Measurements from ENCODE around the gene SCAMP1.
"Not testable (repeated sequence)": the region's sequence is repeated elsewhere in the genome, so short reads cannot be mapped to it uniquely, and the experiment has no call there.

Gene SCAMP1, protein sequence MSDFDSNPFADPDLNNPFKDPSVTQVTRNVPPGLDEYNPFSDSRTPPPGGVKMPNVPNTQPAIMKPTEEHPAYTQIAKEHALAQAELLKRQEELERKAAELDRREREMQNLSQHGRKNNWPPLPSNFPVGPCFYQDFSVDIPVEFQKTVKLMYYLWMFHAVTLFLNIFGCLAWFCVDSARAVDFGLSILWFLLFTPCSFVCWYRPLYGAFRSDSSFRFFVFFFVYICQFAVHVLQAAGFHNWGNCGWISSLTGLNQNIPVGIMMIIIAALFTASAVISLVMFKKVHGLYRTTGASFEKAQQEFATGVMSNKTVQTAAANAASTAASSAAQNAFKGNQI

DNA sequence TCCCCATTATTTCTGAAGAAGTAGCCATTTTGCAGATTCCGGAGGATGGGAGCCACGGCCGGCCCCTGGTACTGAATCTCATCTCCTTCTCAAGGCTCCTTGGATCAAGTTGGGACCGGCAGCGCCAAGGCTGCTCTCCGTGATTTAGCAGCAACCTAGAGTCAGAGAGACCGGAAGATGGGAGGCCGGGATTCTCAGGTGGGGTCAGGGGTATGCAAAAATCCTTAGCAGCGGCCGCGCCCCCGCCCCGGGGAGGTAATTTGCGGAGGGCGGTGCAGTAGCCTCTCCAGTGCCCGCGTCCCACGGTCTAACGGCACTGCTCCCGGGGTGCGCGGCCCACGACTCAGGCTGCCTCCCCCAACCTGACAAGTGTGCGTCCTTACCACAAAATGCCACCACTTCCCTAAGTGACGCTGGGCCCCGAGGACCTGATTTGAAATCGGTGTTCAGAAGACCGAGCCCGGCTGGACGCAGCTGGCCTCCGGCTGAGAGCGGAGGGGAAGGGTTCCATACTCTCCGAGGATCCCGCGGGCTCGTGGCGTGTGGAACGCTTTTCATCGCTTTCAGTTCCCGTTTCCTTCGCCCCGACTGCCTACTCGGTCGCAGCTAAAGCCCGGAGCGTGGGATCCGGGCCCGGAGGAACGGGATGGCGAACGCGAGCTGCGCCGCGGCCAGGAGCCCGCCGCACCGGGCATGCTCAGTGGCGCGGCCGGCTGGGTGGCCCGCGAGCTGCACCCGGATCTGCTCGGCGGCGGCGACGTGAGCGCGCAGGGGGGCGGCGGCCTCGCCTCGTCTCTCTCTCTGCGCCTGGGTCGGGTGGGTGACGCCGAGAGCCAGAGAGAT lies at the start of gene SCAMP1:
Gene SCAMP1, plus strand, starts transcription at position 787 of the 843 bp plus-strand sequence. Its CDS starts 55 bp downstream, at position 842.
- peak; percentile 95 for DNase-seq

DNA sequence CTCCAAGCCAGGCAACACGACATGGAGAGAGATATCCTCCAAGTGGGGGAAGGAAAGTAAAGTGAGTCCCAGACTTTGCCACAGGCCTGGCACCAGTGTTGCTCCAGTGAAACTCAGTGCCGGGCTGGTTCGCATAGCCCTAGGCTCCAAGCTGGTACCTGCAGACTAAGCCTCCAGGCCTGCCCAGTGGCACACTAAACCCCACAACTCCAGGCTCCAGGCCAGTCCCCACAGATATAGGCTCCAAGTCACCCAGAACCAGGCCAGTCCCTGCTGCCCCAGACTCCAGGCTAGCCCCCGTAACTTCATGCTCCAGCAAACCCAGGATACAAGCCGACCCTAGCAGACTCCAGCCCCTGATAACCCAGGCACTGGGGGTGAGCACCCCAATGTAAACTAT lies 42.9 kb upstream of the SCAMP1 start:
- no peak for DNase-seq

DNA sequence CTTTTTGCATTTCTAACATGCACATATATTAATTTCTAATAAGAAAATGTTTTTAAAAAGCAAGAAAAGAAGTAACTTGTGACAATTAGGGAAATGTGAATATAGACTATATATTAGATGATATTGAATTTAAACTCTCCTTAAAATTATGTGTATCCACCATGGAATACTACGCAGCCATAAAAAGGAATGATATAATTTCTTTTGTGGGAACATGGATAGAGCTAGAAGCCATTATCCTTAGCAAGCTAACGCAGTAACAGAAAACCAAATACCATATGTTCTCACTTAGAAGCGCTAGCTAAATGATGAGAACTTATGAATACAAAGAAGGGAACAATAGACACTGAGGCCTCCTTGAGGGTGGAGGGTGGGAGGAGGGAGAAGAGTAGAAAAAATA lies 42.1 kb upstream of the SCAMP1 start:
- DNase-seq = no peak

DNA sequence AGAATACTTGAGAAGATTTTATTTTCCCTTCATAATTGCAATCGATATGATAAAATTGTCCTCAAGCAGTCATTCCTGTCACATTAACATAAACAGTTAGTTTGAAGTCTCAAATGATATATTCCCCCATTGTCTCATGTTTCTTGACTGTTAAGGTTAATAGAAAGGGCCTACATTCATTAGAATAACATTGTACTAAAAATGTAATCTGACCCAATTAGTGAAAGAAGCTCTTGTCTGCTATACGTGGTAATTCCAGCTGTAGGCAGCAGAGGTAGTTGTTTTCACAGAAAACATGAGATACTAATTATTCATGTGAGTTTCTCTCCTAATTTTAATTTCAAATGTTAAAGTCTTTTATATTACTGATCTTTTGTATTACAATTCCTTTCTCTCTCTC lies 40.0 kb upstream of the SCAMP1 start:
- DNase-seq = peak; percentile 61

DNA sequence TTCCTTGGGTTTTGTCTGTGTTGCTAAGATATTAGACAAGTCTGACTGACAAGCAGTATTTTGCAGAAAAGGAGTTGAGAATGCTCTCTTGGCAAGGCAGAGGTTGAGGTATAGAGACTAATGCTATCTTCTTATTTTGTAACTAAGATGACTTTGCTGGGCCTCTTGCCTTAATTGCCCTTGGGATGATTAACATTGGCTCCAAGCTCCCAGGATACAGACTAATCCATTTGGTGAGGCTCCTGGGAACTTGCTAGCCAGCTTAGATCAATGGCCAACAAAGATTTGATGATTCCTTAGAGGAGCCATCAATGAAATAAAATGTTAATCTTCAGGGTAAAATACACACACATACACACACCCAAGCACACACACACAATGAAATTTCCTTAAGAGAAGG lies 37.2 kb upstream of the SCAMP1 start:
- DNase-seq = no peak

DNA sequence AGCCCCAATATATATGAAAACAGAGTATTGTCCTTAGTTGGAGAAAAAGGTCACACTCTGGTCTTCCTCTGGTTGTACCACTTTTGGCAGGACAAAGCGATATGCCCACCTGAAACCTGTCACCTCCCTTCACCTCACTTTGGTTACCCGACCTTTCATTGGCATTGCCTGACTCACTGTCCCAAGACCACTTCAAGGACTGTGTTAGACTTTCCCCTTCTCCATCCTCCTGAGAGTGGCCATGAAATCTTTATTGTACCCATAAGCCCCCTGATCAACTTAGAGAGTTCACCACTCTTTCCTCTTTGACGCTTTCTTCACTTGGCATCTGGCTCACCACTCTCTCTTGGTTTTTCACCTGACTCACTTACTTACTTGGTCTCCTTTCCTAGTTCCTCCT lies 33.5 kb upstream of the SCAMP1 start:
- DNase-seq = no peak

DNA sequence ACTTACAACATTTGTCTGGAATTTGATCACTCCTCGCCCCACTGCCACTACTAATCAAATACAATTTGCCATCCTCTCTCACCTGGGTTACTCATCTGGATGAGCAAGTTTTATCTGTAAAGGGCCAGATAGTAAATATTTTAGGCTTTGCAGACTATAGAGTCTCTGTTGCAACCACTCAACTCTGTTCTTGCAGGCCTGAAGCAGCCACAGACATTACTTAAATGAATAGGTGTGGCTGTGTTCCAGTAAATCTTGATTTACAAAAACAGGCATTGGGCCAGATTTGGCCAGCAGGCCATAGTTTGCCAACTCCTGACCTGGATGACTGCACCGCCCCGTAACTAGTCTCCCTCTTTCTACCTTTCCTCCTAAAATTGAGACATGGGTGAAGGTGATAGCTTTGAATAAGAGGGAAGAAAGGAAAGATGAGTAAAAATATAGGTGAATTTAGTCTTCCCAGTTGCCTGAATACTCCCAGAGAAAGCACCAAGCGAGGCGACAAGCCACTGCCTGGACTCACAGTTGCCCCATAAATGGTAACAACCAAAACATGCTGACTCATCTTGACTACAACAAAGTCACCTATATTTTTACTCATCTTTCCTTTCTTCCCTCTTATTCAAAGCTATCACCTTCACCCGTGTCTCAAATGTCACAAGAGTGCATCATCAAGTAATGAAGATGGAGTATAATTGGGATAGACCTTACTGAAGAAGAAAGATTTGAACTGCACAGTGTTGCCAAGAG lies 32.5 kb upstream of the SCAMP1 start:
- DNase-seq = no peak

DNA sequence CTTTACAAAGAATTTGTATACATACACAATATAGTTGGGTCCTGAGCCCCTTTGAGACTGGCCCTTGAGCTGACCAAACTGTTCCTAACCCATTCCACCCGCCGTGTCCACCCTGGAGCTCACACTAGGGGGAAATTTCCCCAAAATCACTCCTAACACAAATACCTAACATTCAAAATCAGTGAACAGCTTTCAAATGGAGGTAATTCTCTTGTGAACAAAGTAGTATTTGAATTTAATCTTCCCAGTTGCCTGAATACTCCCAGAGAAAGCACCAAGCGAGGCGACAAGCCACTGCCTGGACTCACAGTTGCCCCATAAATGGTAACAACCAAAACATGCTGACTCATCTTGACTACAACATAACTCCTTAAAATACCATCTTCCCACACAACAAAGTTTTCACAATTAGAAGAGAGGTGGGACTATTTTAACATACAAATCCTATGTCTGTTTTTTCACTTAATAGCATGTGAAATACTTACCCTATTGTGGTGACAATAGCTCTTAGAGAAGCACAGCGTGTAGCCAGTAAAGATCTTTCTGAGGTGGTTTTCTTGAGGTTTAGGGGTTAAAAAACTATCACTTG lies 31.7 kb upstream of the SCAMP1 start:
- no peak for DNase-seq

DNA sequence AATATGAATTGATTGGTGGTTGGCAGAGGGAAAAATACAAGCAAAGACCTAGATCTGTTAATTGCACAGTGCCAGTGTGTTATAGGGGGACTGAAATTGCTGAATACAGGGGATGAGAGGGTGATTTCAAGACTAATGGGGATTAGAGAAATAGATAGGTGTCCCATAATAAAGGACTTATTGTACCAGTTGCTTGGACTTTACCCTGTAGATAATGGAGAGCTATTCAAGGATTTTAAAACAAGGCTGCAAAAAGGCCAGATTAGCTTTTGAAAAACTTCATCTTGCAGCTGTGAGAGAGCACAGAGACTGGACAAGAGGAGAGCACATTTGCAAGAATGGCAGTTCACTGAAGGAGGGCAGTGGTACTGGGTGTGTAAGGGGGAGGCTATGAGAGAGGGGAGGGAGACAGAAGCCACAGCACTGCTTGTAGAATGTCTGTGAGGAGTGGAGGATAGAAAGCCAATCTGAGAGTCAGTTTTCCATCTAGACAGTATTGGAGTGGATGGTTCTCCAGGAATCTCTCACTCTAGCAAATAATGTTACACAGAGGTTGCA lies 28.8 kb upstream of the SCAMP1 start:
- DNase-seq = no peak

DNA sequence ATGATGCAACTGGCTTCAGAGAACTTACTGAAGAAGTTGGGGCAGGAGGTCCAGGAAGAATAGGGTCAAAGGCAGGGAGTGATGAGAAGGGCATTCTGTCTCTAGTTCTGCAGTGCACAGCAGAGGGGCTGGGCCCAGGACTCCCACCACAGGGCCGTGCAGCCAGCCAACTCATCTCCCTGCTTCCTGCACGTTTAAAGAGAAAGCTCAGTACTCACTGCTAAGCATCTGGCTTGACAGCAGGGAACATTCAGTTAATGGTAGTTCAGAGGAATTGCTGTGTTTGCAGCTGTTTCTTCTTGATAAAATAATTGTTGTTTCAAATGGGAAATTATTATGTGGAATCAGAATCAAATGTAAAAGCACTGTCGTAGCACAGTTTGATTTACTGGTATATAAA lies 25.6 kb upstream of the SCAMP1 start:
- no peak for DNase-seq

DNA sequence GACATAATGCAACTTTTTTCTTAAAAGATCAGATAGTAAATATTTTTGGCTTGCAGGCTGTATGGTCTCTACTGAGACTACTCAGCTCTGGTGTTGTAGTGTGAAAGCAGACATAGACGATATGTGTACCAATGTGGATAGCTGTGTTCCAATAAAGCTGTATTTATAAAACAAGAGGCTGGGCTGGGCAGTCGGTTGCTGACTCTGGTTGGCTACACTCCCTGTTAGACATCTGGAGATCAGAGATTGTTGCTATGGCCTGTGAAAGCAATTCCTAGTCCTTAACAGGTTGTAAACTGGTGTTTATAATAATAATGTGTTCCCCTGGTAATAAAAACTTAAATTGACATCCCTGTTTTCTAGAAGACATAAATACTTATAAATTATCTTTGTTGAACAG lies 24.4 kb upstream of the SCAMP1 start:
- DNase-seq = no peak

DNA sequence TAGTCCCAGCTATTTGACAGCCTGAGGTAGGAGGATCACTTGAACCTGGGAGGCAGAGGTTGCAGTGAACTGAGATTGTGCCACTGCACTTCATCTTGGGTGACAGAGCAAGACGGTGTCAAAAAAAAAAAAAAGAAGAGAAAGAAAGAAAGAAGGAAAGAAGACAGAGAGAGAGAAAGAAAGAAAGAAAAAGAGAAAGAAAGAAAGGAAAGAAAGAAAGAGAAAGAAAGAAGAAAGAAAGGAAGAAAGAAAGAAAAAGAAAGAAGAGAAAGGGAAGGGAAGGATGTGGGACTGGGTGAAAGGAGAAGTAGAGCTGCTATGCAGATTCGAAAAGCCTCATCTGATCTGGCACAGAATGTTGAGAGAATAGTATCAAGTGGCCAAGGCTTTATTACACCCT lies 23.7 kb upstream of the SCAMP1 start:
- DNase-seq = no peak

DNA sequence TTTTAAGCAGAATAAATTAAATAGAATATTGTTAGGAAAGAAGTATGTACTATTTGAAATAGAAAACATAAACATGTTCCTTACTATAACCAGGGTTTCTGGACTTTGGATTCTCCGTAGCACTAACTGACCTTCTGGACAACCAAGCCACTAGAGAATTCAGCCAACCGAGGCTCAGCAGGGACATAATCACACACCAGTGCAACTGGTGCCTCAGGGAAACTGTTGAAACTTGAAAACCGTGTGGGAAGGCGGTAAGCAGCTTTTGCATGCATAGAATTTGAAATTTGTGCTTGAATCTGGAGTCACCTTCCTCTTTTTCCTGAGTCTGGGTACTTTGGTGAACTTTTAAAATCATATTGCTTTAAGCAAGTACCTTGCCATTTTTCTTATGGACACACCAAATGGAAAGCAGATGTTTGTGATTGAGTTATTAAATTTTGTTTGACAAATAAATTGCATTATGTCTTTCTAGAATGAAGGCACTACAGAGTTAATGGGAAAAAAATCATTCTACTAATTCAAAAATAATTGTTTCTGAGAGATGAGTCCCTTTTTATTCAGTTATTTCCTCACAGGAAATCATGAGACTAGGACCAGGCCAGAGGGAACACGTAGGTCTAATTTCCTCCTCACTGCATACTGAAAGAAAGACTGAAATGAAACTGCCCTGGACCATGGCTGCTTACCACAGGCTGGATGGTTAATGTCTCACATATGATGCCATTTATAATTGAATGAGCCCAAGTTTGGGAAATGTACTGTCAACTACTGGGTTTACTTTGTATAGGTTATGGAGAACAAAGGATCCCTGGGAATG lies 20.6 kb upstream of the SCAMP1 start:
- no peak for DNase-seq

DNA sequence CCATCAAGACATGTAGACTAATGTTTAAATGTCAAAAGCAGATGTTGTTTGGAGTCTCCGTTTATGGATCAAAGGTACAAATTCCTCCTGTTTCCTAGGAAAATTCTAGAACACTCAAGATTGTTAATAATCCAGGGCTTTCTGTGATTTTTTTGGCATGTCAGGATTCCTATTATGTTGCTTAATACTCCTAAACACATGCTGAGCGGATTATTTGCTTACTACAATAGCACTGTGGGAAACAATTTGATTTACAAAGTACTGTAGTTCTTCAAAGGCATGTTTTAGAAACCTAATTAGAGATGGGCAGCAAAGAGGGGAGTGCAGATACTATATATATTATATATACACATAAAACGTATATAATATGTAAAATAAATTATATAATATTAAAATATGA lies 19.0 kb upstream of the SCAMP1 start:
- DNase-seq = no peak

DNA sequence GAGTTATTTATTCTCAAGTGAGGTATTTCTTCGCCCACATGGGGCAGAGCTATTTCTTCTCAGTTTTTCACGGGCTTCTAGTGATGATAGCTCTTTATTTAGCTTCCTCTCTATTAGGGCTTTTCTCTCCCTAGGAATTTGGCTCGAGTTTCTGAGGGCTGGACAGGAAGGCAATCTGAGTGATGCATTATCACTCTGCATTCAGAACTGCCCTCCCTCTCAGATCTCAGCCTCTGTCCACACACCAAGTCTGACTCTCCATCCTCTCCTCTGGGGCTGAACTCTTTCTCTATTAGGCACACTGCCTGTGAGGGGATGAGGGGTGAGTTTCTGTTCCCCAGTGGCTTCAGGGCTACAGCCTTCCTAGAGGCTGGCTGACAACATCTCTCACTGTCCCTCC lies 14.9 kb upstream of the SCAMP1 start:
- no peak for DNase-seq

DNA sequence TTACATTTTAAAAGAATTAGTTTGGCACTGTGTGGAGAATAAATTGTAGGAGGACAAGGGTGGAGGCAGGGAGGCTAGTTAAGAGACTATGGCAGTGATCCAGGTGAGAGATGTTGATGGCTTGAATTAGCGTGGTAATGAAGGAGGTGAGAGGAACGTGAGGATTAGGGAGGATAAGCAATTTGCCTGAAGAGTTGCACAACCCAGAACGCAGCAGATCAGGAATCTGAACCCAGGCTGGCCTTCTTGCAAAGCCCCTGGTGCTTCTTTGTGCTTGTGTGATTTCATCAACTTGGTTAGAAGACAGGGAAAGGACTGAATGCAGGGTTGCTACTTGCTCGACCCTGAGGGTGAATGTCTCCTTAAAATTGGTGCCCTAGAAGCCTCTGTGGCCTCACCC lies 6.9 kb upstream of the SCAMP1 start:
- no peak for DNase-seq

DNA sequence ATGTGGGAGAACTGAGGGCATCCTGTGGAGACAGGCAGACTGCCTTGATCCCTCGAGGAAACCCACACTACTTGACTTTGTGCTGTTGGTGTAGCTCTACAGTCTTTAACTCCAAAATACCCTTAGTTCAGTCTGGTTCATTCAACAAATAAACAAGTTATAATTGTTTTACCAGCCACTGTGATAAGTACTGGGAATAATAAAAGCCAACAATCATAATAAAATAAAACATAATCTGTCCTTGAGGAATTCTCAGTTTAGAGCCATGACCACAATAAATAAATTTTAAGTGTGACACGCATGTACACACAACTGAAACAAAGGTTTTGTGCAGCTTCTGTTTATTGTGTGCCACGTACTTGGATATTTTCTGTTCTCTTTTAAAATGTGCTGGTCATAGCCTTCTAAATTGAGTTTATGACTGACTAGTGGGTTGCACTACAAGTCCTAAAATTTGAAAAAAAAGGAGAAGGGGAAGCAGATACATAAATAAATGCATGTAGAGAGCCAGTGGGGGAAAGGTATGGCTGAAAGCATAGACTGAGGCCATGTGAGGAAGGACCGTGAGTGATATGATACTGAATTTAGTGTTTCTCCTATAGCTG lies 6.2 kb upstream of the SCAMP1 start:
- DNase-seq = no peak

DNA sequence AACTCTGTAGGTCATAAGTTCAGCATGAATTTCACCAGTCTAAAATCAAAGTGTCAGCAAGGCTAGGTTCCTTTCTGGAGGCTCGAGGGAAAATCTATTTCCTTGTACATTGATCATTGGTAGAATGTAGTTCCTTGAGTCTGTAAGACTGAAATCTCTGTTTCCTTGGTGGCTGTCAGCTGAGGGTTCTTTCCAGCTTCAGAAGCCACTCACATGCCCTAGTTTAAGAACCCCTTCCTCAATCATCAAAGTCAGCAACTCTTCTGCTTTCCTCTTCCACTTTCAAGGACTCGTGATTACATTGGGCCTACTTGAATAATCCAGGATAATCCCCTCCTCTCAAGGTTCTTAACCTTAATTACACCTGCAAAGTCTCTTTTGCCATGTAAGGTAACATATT lies 4.9 kb upstream of the SCAMP1 start:
- DNase-seq = no peak

DNA sequence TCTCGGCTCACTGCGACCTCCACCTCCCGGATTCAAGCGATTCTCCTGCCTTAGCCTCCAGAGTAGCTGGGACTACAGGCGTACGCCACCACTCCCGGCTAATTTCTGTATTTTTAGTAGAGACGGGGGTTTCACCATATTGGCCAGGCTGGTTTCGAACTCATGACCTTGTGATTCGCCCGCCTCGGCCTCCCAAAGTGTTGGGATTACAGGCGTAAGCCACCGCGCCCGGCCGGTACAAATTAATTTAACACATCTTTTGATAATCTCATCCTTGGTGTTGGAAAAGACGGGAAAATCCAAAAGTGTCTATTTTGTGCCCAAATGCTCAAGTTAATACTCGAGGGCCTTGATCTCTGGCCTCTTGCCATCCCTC lies 974 bp upstream of the SCAMP1 start:
- DNase-seq = not testable (repeated sequence)

DNA sequence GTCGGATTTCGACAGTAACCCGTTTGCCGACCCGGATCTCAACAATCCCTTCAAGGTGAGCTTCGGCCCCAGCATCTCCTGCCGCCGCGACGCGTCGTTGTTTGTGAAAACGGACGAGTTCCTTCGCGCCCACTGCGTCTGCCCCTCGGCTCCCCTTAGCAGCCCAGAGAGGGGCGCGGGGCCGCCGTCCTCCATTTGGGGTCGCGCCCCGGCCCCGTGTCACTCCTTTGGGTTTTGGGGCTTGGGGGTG lies 182 bp downstream of the SCAMP1 start:
- DNase-seq = no peak

DNA sequence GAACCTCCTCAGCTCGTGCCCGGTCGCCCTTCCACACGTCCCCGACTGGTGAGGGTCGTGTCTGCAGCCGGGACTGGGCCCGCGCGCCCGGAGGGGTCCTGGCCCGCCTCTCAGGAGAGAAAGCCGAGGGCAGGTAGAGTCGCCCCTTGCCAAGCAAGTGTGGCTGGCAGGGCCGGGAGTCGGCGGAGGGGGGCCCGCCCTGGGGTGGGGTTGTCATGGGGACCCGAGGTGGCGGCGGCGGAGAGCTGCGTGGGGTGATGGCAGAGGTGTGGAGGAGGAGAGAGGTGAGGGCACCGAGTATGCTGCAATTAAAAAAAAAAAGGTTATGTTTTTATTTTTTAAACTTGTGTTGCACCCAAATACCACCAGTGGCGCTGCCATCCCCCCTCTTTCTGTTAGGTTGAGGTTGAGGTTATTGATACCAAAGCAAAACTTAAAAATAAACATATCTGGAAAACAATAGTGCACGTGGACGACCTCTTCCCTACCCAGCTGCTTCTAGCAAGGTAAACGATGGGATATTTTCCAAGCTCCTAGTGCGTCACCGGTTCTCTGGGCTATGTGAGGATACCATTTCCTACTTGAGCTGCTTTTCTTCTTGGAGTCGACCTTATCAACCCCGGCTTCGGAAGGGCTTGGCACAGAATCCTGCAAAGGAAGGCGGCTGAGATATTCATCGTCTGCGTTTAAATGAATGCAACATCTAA lies 660 bp downstream of the SCAMP1 start:
- peak; percentile 76 for DNase-seq

All from OCI-M1 (cell line).